Ovary (tissue), 3 donors: ENCODE measurements around the gene RBP5.

ENCODE experiments used
- CTCF ChIP-seq, 3 donors: fragments of 450-650 bp in 2 of 3; fragments of 200-600 bp in 1 of 3; IDR thresholded peaks; one replicate each; pipeline versions ENCODE4 v1.5.1 to v1.8.0; 2016 to 2022; ENCODE audit warnings: antibody characterized with exemption in 3 of 3, mild to moderate bottlenecking in 1 of 3
- EP300 ChIP-seq: sonication (generic); formaldehyde crosslinking; IDR thresholded peaks from one replicate; pipeline ENCODE4 v1.6.1; 2017; ENCODE audit warnings: antibody characterized with exemption
- POLR2A ChIP-seq: fragments of 450-650 bp; IDR thresholded peaks from one replicate; pipeline ENCODE4 v1.6.1; 2017; ENCODE audit warnings: antibody characterized with exemption, mild to moderate bottlenecking, moderate library complexity
- donor health status: DM: no; HTN: no; CAD: no.

- TF ChIP-seq CTCF (IDR thresholded peaks at IDR 0.05) (no peak), EP300 (no peak), POLR2A (no peak)
Observed at GRCh38 chr12:7121324-7121723, 7.4 kb downstream of the RBP5 start.
